ENCODE results near the gene ARL10.

The ARL10 gene

GRCh38 chr5:176365351-176366231 is at the start of gene ARL10:
TSS of gene ARL10 (plus strand) at chr5:176365487. CDS start at chr5:176365564, 77 bp downstream.
- DNase-seq, result peak; percentile 16 to 36 (median 26)

- DNase-seq, result no peak
Observed at GRCh38 chr5:176317534-176318374, 47.5 kb upstream of the ARL10 start.

- DNase-seq, result no peak
Observed at GRCh38 chr5:176319827-176320554, 45.3 kb upstream of the ARL10 start.

- DNase-seq, result no peak
Observed at GRCh38 chr5:176320577-176320976, 44.7 kb upstream of the ARL10 start.

GRCh38 chr5:176334031-176334770 is 31.1 kb upstream of the ARL10 start:
- no peak for DNase-seq

- no peak for DNase-seq
Observed at GRCh38 chr5:176337913-176338312, 27.4 kb upstream of the ARL10 start.

- no peak for DNase-seq
Observed at GRCh38 chr5:176339304-176339703, 26.0 kb upstream of the ARL10 start.

GRCh38 chr5:176341325-176342157 is 23.7 kb upstream of the ARL10 start:
- DNase-seq, result no peak

- DNase-seq, result no peak
Observed at GRCh38 chr5:176342158-176342483, 23.2 kb upstream of the ARL10 start.

- DNase-seq, result no peak
Observed at GRCh38 chr5:176342766-176343458, 22.4 kb upstream of the ARL10 start.

- no peak for DNase-seq
Observed at GRCh38 chr5:176350416-176350815, 14.9 kb upstream of the ARL10 start.

- DNase-seq, result no peak
Observed at GRCh38 chr5:176352116-176352878, 13.0 kb upstream of the ARL10 start.

GRCh38 chr5:176353533-176353932 is 11.8 kb upstream of the ARL10 start:
- no peak for DNase-seq

- DNase-seq, result no peak
Observed at GRCh38 chr5:176355400-176356178, 9.7 kb upstream of the ARL10 start.

GRCh38 chr5:176356179-176356566 is 9.1 kb upstream of the ARL10 start:
- no peak for DNase-seq

- DNase-seq, result no peak
Observed at GRCh38 chr5:176359658-176360057, 5.6 kb upstream of the ARL10 start.

- no peak for DNase-seq
Observed at GRCh38 chr5:176360894-176361436, 4.3 kb upstream of the ARL10 start.

GRCh38 chr5:176361437-176362232 is 3.7 kb upstream of the ARL10 start, which contains the start of gene KIAA1191:
TSS of gene KIAA1191 (minus strand) at chr5:176361764. CDS start at chr5:176359508, 2,256 bp downstream.
- peak; percentile 75 to 91 (median 88) for DNase-seq
